Pons (tissue), 1 donor: ENCODE measurements around the gene SHB.

Source experiments
- DNase-seq: peaks from one replicate; pipeline ENCODE4 v3.0.0-alpha.2; 2016; ENCODE audit warnings: low spot score

The SHB gene

GRCh38 chr9:38008168-38009034 is 60.6 kb downstream of the SHB start:
- no peak for DNase-seq

- DNase-seq, result peak; percentile 66
Measured at GRCh38 chr9:38007016-38007415, 62.0 kb downstream of the SHB start.

GRCh38 chr9:38006163-38006562 is 62.9 kb downstream of the SHB start:
- DNase-seq, result no peak

- no peak for DNase-seq
Measured at GRCh38 chr9:38004809-38005560, 64.0 kb downstream of the SHB start.

GRCh38 chr9:38003946-38004808 is 64.8 kb downstream of the SHB start:
- DNase-seq, result no peak

GRCh38 chr9:38003230-38003629 is 65.8 kb downstream of the SHB start:
- no peak for DNase-seq

GRCh38 chr9:38001430-38001829 is 67.6 kb downstream of the SHB start:
- no peak for DNase-seq

- no peak for DNase-seq
Measured at GRCh38 chr9:38000735-38001134, 68.3 kb downstream of the SHB start.

GRCh38 chr9:38000332-38000731 is 68.7 kb downstream of the SHB start:
- DNase-seq, result no peak

GRCh38 chr9:37999588-38000189 is 69.3 kb downstream of the SHB start:
- DNase-seq, result peak; percentile 87

GRCh38 chr9:37998881-37999587 is 70.0 kb downstream of the SHB start:
- DNase-seq, result no peak

GRCh38 chr9:37997636-37998374 is 71.2 kb downstream of the SHB start:
- DNase-seq, result peak; percentile 62

GRCh38 chr9:37996819-37997217 is 72.2 kb downstream of the SHB start:
- no peak for DNase-seq

GRCh38 chr9:37995961-37996818 is 72.8 kb downstream of the SHB start:
- DNase-seq, result peak; percentile 55

GRCh38 chr9:37995348-37995737 is 73.7 kb downstream of the SHB start:
- no peak for DNase-seq

GRCh38 chr9:37994639-37995347 is 74.2 kb downstream of the SHB start:
- peak; percentile 99 for DNase-seq

GRCh38 chr9:37992924-37993349 is 76.1 kb downstream of the SHB start:
- DNase-seq, result peak; percentile 91

GRCh38 chr9:37990404-37991015 is 78.5 kb downstream of the SHB start:
- DNase-seq, result peak; percentile 89
